Measurements from ENCODE around the gene GUK1. TPM values are rescaled to one million over a fixed set of nuclear protein-coding genes. Genes with fewer than 3 reads are reported as not detected.

GUK1 gene
- total RNA-seq, 1 donor from 2014 or later: 979 TPM

DNA sequence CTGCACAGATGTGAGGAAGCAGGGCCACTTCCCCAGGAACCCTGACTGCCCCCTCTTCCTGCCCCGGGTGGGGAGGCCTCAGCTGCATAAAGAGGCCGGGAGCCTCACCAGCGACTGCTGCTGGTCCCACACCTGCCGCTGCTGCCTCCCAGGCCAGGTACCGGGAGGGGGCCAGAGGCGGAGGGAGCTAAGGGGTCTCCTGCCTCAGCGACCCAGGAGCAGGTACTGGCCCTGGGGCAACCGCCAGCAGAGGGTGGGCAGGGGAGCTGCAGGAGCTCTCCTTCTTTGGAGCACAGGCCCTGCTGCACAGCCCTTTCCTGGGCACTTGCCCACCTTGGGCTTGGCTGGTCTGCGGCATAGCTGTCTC, 16.4 kb downstream of the GUK1 start:
- TF ChIP-seq, protein P1, sequence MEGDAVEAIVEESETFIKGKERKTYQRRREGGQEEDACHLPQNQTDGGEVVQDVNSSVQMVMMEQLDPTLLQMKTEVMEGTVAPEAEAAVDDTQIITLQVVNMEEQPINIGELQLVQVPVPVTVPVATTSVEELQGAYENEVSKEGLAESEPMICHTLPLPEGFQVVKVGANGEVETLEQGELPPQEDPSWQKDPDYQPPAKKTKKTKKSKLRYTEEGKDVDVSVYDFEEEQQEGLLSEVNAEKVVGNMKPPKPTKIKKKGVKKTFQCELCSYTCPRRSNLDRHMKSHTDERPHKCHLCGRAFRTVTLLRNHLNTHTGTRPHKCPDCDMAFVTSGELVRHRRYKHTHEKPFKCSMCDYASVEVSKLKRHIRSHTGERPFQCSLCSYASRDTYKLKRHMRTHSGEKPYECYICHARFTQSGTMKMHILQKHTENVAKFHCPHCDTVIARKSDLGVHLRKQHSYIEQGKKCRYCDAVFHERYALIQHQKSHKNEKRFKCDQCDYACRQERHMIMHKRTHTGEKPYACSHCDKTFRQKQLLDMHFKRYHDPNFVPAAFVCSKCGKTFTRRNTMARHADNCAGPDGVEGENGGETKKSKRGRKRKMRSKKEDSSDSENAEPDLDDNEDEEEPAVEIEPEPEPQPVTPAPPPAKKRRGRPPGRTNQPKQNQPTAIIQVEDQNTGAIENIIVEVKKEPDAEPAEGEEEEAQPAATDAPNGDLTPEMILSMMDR (IDR thresholded peaks at IDR 0.05): no peak
- no peak overlapping the region for H3K4me3 ChIP-seq
- no peaks in the 10 kb centered on the region for H3K27me3 ChIP-seq
- H3K4me1 ChIP-seq: peaks cover 0 to 4% of the 10 kb centered on the region in 2 donors
- no peaks in the 10 kb centered on the region for H3K9me3 ChIP-seq
- H3K36me3 ChIP-seq: no peaks in the 10 kb centered on the region
- no peak overlapping the region for H3K27ac ChIP-seq
- intact Hi-C loops (cut with DNase I): no loop called here
- no peak for DNase-seq (ENCODE audit: low spot score in 2 of 2)

DNA sequence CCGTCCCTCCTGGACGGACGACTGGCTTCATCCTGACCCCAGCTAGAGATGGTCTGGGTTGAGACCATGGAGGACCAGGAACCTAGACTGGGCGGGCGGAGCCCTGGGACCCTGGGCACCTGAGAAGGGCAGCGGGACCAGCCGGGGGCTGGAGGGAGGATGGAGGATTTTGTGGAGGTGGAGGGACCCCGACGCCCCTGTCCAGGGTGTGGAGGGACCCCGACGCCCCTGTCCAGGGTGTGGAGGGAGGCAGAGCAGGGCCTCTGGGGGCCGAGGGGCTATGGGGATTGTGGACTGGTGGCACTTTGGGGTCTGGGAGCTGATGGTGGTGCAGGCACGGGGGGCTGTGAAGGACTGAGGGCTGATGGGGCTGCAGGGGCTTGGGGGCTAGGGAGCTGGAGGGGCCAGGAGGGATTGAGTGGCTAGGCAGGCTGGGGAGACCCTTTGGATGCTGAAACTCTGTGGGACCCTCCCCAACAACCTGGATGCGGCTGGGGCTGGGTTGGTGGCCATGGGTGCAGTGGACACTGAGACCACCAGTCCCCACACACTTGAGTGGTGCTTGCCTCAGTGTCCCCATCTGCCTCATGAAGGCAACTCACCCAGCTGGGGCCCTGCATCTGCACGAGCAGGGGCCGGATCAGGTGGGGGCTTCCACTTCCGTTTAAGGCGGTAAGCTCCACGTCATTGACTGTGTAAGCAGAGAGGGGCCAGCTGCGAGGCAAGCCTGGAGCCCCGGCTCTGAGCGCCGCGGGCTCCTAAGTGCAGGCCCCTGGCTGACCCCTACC, 17.1 kb downstream of the GUK1 start:
- intact Hi-C loops (cut with DNase I): no loop called here
- Histone ChIP-seq H3K36me3 (no peaks in the 10 kb centered on the region), H3K9me3 (no peaks in the 10 kb centered on the region), H3K4me3 (no peak overlapping the region), H3K27me3 (no peaks in the 10 kb centered on the region), H3K27ac (no peak overlapping the region), H3K4me1 (peaks cover 0 to under 1% of the 10 kb centered on the region in 2 donors)
- DNase-seq (ENCODE audit: low spot score in 2 of 2): no peak
- TF ChIP-seq, protein P1 (IDR thresholded peaks at IDR 0.05): no peak

DNA sequence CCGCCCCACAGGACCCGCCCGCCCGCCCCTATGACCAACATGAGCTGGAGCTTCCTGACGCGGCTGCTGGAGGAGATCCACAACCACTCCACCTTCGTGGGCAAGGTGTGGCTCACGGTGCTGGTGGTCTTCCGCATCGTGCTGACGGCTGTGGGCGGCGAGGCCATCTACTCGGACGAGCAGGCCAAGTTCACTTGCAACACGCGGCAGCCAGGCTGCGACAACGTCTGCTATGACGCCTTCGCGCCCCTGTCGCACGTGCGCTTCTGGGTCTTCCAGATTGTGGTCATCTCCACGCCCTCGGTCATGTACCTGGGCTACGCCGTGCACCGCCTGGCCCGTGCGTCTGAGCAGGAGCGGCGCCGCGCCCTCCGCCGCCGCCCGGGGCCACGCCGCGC, 17.6 kb downstream of the GUK1 start:
- Histone ChIP-seq H3K4me1 (peaks cover 0 to 3% of the 10 kb centered on the region in 2 donors), H3K4me3 (no peak overlapping the region), H3K36me3 (no peaks in the 10 kb centered on the region), H3K9me3 (no peaks in the 10 kb centered on the region), H3K27me3 (no peaks in the 10 kb centered on the region), H3K27ac (no peak overlapping the region)
- intact Hi-C loops (cut with DNase I): no loop called here
- DNase-seq (ENCODE audit: low spot score in 2 of 2): no peak
- TF ChIP-seq, protein P1 (IDR thresholded peaks at IDR 0.05): no peak

DNA sequence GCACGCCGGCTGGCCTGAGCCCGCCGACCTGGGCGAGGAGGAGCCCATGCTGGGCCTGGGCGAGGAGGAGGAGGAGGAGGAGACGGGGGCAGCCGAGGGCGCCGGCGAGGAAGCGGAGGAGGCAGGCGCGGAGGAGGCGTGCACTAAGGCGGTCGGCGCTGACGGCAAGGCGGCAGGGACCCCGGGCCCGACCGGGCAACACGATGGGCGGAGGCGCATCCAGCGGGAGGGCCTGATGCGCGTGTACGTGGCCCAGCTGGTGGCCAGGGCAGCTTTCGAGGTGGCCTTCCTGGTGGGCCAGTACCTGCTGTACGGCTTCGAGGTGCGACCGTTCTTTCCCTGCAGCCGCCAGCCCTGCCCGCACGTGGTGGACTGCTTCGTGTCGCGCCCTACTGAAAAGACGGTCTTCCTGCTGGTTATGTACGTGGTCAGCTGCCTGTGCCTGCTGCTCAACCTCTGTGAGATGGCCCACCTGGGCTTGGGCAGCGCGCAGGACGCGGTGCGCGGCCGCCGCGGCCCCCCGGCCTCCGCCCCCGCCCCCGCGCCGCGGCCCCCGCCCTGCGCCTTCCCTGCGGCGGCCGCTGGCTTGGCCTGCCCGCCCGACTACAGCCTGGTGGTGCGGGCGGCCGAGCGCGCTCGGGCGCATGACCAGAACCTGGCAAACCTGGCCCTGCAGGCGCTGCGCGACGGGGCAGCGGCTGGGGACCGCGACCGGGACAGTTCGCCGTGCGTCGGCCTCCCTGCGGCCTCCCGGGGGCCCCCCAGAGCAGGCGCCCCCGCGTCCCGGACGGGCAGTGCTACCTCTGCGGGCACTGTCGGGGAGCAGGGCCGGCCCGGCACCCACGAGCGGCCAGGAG, 18.3 kb downstream of the GUK1 start:
- H3K27me3 ChIP-seq: no peaks in the 10 kb centered on the region
- no peak overlapping the region for H3K4me3 ChIP-seq
- intact Hi-C loops (cut with DNase I): no loop called here
- H3K27ac ChIP-seq: no peak overlapping the region
- no peaks in the 10 kb centered on the region for H3K9me3 ChIP-seq
- no peak for DNase-seq (ENCODE audit: low spot score in 2 of 2)
- peaks cover 0 to 3% of the 10 kb centered on the region in 2 donors for H3K4me1 ChIP-seq
- H3K36me3 ChIP-seq: no peaks in the 10 kb centered on the region
- TF ChIP-seq, protein P1 (IDR thresholded peaks at IDR 0.05): no peak

DNA sequence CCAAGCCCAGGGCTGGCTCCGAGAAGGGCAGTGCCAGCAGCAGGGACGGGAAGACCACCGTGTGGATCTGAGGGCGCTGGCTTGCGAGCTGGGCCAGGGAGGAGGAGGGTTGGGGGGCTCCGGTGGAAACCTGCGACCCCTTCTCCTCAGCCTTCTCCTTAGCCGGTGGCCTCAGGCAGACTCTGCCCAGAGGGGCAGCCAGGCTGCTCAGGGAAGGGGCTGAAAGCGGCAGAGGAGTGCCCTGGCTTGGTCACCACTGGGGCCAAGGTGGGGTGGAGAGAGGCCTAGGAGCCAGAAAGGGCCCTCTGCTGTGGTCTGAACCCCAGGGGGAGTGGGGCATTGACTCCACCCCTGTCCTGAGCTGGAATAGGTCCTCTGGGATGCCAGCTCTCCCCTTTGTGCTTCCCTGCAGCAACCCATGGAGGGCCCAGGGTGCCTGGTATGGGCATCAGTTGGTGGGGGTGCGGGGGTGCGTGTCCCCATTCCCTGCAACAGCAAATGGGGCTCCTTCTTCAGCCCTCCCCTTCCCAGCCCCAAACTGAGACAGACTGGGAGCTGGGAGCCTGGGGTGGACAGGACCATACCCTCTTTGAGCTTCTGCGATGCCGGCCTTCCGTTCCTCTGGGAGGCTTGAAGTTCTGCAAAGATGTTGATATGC, 19.1 kb downstream of the GUK1 start:
- H3K36me3 ChIP-seq: no peaks in the 10 kb centered on the region
- H3K27ac ChIP-seq: no peak overlapping the region
- no peak for DNase-seq (ENCODE audit: low spot score in 2 of 2)
- intact Hi-C loops (cut with DNase I): no loop called here
- no peaks in the 10 kb centered on the region for H3K9me3 ChIP-seq
- TF ChIP-seq, protein P1 (IDR thresholded peaks at IDR 0.05): no peak
- no peaks in the 10 kb centered on the region for H3K27me3 ChIP-seq
- H3K4me1 ChIP-seq: peaks cover 0 to 3% of the 10 kb centered on the region in 2 donors
- no peak overlapping the region for H3K4me3 ChIP-seq

Data from ascending aorta (tissue), 2 donors.